Endothelial cell of umbilical vein (primary cell): Measurements from ENCODE around the gene NLRC3. TPM values are rescaled to one million over a fixed set of nuclear protein-coding genes. Genes with fewer than 3 reads are reported as not detected.

Experiments used
- BruUV-seq: library from RNA; stranded (reverse); fragments of 400-500 nt; replicated peaks from 2 replicates; lab custom pipeline; 2021; lab: Mats Ljungman, UMichigan
- CTCF ChIA-PET: fragments of 300-600, 350-600 bp; sonication (Branson Sonifier 250); formaldehyde crosslinking; loops from one replicate; lab custom pipeline; 2021; ENCODE audit warnings: antibody characterized with exemption, inconsistent platforms; lab: Charles Lee
- POLR2A ChIA-PET: fragments of 300-600, 350-600 bp; sonication (Branson Sonifier 250); formaldehyde crosslinking; loops from one replicate; lab custom pipeline; 2021; ENCODE audit warnings: antibody characterized with exemption, inconsistent platforms; lab: Charles Lee
- DNase-seq: peaks from one replicate; pipeline ENCODE4 v3.0.0-alpha.2; 2011; ENCODE audit warnings: low read depth, low spot score
- FAIRE-seq: peaks from 2 replicates; lab custom pipeline; 2011; peaks lifted over from hg19 to GRCh38; lab: Jason Lieb, UNC
- H2AFZ ChIP-seq: 2 replicates; pipeline ENCODE4 v1.6.0; 2012; ENCODE audit warnings: low read depth, low read length, control low read depth, inconsistent platforms
- H3K27ac ChIP-seq: 2 replicates; pipeline ENCODE4 v1.5.1; 2011; ENCODE audit warnings: low read depth, mild to moderate bottlenecking, control low read depth, low read length, moderate library complexity; ENCODE audit not compliant: insufficient read depth
- H3K27me3 ChIP-seq, 2 experiments: 2 replicates each; pipeline versions ENCODE4 v1.6.0 to v1.6.1; 2011; ENCODE audit warnings: low read length in 2 of 2, mixed read lengths in 1 of 2; ENCODE audit not compliant: control insufficient read depth in 2 of 2, insufficient read depth in 2 of 2
- H3K36me3 ChIP-seq, 2 experiments: 2 replicates in 1 of 2; 3 replicates in 1 of 2; pipeline ENCODE4 v1.5.1; 2011; ENCODE audit warnings: low read length in 2 of 2, mild to moderate bottlenecking in 1 of 2, moderate library complexity in 1 of 2; ENCODE audit not compliant: control insufficient read depth in 2 of 2, insufficient read depth in 2 of 2; ENCODE audit errors: extremely low read depth in 1 of 2
- H3K4me1 ChIP-seq: 3 replicates; pipeline ENCODE4 v1.5.1; 2011; ENCODE audit warnings: mild to moderate bottlenecking, low read length; ENCODE audit not compliant: control insufficient read depth, insufficient read depth; ENCODE audit errors: extremely low read depth
- H3K4me2 ChIP-seq: 2 replicates; pipeline ENCODE4 v1.6.1; 2011; ENCODE audit warnings: low read length, control low read depth, mixed read lengths; ENCODE audit not compliant: insufficient read depth
- H3K4me3 ChIP-seq, 3 experiments: fragments of 200-600 bp in 1 of 3; sonication (generic), shearing (Covaris generic) in 1 of 3; replicated peaks in 1 of 3; 2 replicates each; pipeline ENCODE4 v1.5.1; 2011 to 2016; ENCODE audit warnings: control low read depth in 3 of 3, low read length in 3 of 3, mild to moderate bottlenecking in 2 of 3, inconsistent platforms in 1 of 3, low read depth in 1 of 3, moderate library complexity in 1 of 3; ENCODE audit not compliant: insufficient read depth in 1 of 3
- H3K79me2 ChIP-seq: 2 replicates; pipeline ENCODE4 v1.6.0; 2012; ENCODE audit warnings: low read length, inconsistent platforms; ENCODE audit not compliant: control insufficient read depth, insufficient read depth
- H3K9ac ChIP-seq: replicated peaks from 2 replicates; pipeline ENCODE3; 2011; ENCODE audit warnings: low read length, control low read depth; ENCODE audit not compliant: insufficient read depth; ENCODE audit errors: extremely low read depth
- H3K9me1 ChIP-seq: replicated peaks from 3 replicates; pipeline ENCODE4 v1.6.0; 2011; ENCODE audit warnings: mild to moderate bottlenecking, low read length; ENCODE audit not compliant: control insufficient read depth, insufficient read depth; ENCODE audit errors: extremely low read depth
- H3K9me3 ChIP-seq: replicated peaks from 2 replicates; pipeline ENCODE4 v1.5.1; 2012; ENCODE audit warnings: low read length, inconsistent platforms; ENCODE audit not compliant: control insufficient read depth, insufficient read depth
- H4K20me1 ChIP-seq: replicated peaks from 2 replicates; pipeline ENCODE3; 2011; ENCODE audit warnings: mild to moderate bottlenecking, low read length; ENCODE audit not compliant: control insufficient read depth, insufficient read depth; ENCODE audit errors: extremely low read depth
- EZH2 ChIP-seq: IDR thresholded peaks from 2 replicates; pipeline ENCODE4 v1.6.1; 2012; ENCODE audit warnings: borderline replicate concordance, low read depth, mild to moderate bottlenecking, moderate library complexity, low read length, inconsistent platforms; ENCODE audit not compliant: severe bottlenecking
- FOS ChIP-seq: IDR thresholded peaks from 2 replicates; pipeline ENCODE4 v1.6.1; 2011; ENCODE audit warnings: mild to moderate bottlenecking, low read length, moderate library complexity, borderline replicate concordance; ENCODE audit not compliant: insufficient read depth
- GATA2 ChIP-seq: IDR thresholded peaks from 2 replicates; pipeline ENCODE4 v1.7.0; 2011; ENCODE audit warnings: low read depth, mild to moderate bottlenecking, moderate library complexity, mixed read lengths, low read length; ENCODE audit not compliant: insufficient read length, insufficient read depth
- JUN ChIP-seq: IDR thresholded peaks from 2 replicates; pipeline ENCODE4 v1.6.1; 2011; ENCODE audit warnings: borderline replicate concordance, low read depth; ENCODE audit not compliant: insufficient read length, insufficient read depth
- MAX ChIP-seq: IDR thresholded peaks from 2 replicates; pipeline ENCODE4 v1.6.1; 2011; ENCODE audit not compliant: insufficient read depth, insufficient read length
- MYC ChIP-seq: IDR thresholded peaks from one replicate; pipeline ENCODE4 v1.6.1; 2011; ENCODE audit warnings: mild to moderate bottlenecking, low read depth, low read length
- POLR2A ChIP-seq: IDR thresholded peaks from 2 replicates; pipeline ENCODE4 v1.6.1; 2012; ENCODE audit warnings: low read depth, mild to moderate bottlenecking, control low read depth, low read length
- POLR2AphosphoS5 ChIP-seq: IDR thresholded peaks from 2 replicates; pipeline ENCODE4 v1.6.1; 2012; ENCODE audit warnings: low read depth, mild to moderate bottlenecking, control low read depth, low read length, moderate library complexity; ENCODE audit not compliant: insufficient read depth
- dilution Hi-C: fragments of 300-500 bp; cut with MboI; formaldehyde crosslinking; loops from one replicate; pipeline ENCODE4 v1.15.0; 2019; ENCODE audit warnings: low sequenced_read_pairs; ENCODE audit not compliant: extremely low pct_ligation_motif_present
- intact Hi-C: fragments of 100-400 bp; cut with micrococcal nuclease; formaldehyde crosslinking; loops from one replicate; pipeline ENCODE4 v1.10.0; 2022
- polyA plus RNA-seq, 4 experiments: library from polyadenylated mRNA; depleted of rRNA in 3 of 4; stranded (reverse) in 3 of 4; unstranded in 1 of 4; fragments of >200 nt; gene quantifications; 2 replicates each; pipeline versions ENCODE4 v1.2.1 to v1.2.3, GENCODE V29; 2011 to 2012; ENCODE audit warnings: missing spikeins in 1 of 4
- total RNA-seq: library from RNA; stranded (reverse); gene quantifications from 2 replicates; pipeline ENCODE4 v1.2.3, GENCODE V29; 2021
- TF ChIP-seq, protein P1 (sequence below), 2 donors: IDR thresholded peaks; 1 replicate in 1 of 2; 2 replicates in 1 of 2; pipeline ENCODE4 v1.5.1; 2011; ENCODE audit warnings: low read length in 2 of 2, mild to moderate bottlenecking in 2 of 2, moderate library complexity in 2 of 2, control low read depth in 1 of 2, inconsistent platforms in 1 of 2, low read depth in 1 of 2; ENCODE audit not compliant: insufficient read depth in 1 of 2; ENCODE audit errors: extremely low read depth in 1 of 2

NLRC3 gene
- total and polyA plus RNA-seq, 2 donors (not counting 3 experiments of a cell fraction or from before 2014, with no cell fraction given), result 0.84 to 3.4 TPM

DNA sequence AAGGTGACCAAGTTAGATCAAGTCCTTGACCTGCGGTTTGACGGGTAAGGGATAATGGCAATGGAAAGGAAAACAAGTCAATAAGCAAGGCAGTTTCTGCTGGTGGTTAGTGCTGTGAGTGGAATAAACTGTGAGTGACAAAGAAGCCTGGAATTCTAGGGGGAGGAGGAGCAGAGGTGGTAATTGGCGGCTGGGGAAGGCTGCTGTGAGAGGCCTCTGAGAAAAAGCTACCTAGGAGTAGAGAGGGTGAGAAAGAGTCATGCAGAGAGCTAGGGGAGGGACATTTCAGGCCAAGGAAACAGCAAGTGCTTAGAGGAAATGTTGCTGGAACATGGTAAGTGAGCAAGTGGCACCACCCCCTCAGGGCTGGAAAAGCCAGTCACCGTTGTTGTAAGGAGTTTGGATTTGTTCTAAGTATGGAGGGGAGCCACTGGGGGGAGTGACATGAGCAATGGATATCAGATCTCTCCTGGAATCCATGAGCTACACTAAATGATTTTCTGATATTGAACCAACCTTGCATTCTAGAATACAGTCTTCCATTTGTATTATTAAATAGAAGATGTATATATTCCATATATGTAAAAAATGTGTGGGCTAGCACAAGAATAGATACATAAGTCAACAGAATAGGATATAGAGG lies 6.7 kb downstream of the NLRC3 start:
- POLR2A ChIA-PET, result no interaction called here

More for the DNA sequence above, 6.7 kb downstream of the NLRC3 start:
- no peaks in the 10 kb centered on the region for H4K20me1 ChIP-seq
- no peak overlapping the region for H2AFZ ChIP-seq
- no peaks in the 10 kb centered on the region for H3K4me1 ChIP-seq
- no peaks in the 10 kb centered on the region for H3K79me2 ChIP-seq
- CTCF ChIA-PET, result no interaction called here
- FAIRE-seq, result no peak
- H3K27me3 ChIP-seq, result no peaks in the 10 kb centered on the region
- TF ChIP-seq GATA2 (no peak), JUN (no peak), FOS (no peak), POLR2AphosphoS5 (no peak), EZH2 (no peak), MYC (no peak), MAX (no peak), POLR2A (no peak)
- TF ChIP-seq, protein P1, sequence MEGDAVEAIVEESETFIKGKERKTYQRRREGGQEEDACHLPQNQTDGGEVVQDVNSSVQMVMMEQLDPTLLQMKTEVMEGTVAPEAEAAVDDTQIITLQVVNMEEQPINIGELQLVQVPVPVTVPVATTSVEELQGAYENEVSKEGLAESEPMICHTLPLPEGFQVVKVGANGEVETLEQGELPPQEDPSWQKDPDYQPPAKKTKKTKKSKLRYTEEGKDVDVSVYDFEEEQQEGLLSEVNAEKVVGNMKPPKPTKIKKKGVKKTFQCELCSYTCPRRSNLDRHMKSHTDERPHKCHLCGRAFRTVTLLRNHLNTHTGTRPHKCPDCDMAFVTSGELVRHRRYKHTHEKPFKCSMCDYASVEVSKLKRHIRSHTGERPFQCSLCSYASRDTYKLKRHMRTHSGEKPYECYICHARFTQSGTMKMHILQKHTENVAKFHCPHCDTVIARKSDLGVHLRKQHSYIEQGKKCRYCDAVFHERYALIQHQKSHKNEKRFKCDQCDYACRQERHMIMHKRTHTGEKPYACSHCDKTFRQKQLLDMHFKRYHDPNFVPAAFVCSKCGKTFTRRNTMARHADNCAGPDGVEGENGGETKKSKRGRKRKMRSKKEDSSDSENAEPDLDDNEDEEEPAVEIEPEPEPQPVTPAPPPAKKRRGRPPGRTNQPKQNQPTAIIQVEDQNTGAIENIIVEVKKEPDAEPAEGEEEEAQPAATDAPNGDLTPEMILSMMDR (IDR thresholded peaks at IDR 0.05; ENCODE audit: extremely low read depth in 1 of 2, insufficient read depth in 1 of 2, low read depth in 1 of 2, low read length in 2 of 2), result no peak
- DNase-seq, result no peak
- no peak overlapping the region for H3K9ac ChIP-seq
- H3K4me2 ChIP-seq, result no peak overlapping the region
- dilution Hi-C loops (no loop called here), intact Hi-C loops (no loop called here)
- H3K9me3 ChIP-seq, result peaks cover 3% of the 10 kb centered on the region
- no peaks in the 10 kb centered on the region for H3K9me1 ChIP-seq
- H3K27ac ChIP-seq, result no peak overlapping the region
- BruUV-seq, result no TSS peak
- H3K36me3 ChIP-seq, result no peaks in the 10 kb centered on the region
- H3K4me3 ChIP-seq, result no peak overlapping the region
